HG02870 (cell line): Measurements from ENCODE around the gene DRAXIN.

Experiments used
- ATAC-seq: cut with Tn5 transposase; IDR thresholded peaks from one replicate; pipeline ENCODE4 v1.9.1; 2021; ENCODE audit warnings: mild to moderate bottlenecking, moderate library complexity; ENCODE audit not compliant: unreplicated experiment

Gene DRAXIN

DNA sequence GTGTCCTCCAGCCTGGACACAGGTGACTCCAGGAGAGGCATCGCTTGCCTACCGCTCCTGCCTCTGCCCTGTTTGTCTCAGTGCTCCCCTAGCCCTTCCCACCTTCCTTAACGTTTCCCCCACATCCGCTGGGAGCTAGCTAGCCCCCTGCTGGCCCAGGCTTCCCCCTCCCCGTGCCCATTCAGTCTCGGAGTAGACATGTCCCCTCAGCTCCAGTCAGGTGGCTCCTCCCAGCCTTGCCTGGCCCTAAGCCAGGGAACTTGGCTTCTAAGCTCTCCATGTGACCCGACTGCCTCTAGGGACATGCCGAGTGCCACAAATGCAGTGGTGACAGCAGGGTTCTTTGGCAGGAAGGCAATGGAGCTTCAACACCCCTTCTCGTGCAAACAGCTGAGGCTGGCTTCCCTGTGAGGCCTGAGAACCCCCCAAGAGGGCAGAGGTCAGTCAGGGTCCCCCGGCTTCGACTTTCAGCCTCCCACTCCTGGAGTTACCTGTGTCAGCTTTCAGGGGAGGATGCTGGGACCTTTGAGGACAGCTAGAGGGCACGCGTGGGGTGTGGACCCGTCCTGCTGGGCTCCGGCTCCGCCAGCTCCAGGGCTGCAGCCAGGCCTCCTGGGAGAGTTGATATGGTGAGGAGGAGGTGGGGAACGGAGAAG is 16.2 kb downstream of the DRAXIN start:
- no peak for ATAC-seq

DNA sequence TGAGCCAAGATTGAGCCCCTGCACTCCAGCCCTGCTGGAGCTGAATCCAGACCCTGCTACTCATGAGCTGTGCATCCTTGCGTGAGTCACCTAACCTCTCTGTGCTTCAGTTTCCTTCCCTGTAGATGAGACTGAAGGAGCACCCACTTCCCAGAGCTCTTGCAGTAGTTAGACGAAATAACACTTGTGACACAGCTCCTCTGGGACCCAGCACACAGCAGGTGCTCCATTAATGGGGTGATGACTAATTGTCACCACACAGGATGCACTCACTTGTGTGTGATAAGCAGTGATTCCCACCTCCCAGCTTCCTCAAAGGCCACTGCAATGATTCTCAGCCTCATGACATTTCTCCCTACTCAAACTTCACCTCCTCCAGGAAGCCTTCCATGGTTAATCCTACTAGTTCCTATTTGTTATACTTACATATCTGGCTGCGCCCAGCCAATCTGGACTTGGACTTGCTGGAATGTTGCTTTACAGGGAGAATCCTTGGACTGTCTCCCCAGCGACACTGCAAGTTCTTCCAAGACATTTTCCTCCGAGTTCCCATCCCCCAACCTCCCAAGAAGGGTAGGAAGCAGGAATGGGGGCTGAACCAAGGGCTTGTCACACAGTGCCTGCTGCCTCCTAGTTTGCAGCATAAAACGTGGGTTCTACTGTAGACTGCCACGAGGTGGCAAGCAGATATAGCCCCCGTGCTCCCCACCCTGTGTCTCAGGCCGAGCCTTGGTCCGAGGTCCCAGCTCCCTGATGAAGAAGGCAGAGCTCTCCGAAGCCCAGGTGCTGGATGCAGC is 17.2 kb downstream of the DRAXIN start:
- ATAC-seq: no peak

DNA sequence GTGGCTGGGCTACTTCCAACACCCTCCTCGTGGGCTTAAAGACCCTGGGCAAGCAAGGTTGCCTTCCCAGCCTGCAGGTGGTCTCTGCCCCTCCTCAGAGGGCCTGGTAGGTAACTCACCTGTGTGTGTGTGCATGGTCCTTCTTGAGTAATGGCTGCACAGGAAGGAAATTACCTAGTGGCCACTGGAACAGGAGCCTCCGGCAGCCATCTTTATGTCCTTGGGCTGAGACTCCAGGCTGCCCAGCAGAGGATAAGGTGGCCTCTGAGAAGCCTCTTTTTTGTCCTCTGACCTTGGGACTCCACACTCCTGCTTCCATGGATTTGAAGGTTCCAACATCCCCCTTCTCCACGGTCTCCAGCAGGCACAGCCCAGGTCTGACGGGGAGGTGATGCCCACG is 20.0 kb downstream of the DRAXIN start:
- no peak for ATAC-seq

DNA sequence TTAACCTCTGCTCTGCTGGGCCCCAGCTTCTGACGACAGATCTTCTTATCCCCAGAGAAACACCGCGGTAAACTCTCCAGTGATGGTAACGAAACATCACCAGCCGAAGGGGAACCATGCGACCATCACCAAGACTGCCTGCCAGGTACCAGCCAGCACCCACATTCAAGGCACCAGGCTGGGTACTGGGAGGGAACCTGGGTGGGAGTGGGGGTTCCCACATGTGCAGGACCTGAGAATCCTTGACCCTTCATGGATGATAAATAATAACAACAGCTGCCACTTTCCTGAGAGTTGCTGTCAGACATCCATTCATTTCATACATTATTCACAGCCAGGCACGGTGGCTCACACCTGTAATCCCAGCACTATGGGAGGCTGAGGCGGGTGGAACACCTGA is 20.8 kb downstream of the DRAXIN start:
- no peak for ATAC-seq

DNA sequence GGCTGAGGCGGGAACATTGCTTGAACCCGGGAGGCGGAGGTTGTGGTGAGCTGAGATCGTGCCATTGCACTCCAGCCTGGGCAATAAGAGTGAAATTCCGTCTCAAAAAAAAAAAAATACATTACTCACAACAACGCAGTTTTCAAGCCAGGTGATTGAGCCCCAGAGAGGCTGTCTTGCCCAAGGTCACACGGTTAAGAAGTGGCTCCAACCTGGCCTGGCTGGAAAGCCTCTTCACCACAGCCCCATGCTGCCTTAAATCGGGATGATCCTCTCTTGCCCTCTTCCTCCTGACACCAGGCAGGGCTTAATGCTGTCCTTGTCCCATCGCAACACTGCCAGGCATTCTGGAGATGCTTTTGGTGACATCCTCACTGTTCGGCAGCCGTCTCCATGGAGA is 21.6 kb downstream of the DRAXIN start:
- no peak for ATAC-seq

DNA sequence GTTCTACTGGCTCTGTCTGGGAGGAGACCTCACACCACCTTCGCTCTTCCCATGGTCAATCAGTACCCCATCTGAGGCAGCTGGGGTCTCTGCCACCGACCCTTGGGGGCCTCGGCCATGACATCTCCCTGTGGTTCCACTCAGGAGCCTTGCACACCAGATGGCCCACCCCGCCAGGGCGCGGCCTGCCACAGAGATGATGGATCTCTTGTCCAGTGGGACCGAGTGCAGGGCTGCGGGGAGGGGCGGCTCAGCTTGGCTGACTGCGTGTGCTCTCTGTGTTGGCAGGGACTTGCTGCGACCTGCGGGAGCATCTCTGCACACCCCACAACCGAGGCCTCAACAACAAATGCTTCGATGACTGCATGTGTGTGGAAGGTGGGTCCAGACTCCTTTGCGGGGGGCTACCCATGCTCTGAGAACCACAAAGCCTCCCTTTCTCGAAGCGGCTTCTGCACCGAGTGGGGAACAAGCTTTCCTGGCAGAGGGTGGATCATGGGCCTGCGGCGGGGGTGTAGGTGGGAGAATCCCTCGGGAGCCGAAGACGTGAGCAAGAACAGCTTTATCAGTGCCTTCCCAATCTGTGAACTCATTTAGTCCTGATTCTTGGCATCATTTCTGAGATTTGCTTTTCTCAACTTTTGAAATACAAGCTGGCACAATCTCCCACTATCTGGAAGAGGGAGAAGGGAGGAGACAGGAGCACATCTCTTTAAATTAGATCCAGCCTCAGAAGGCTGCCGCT is 23.5 kb downstream of the DRAXIN start:
- no peak for ATAC-seq

DNA sequence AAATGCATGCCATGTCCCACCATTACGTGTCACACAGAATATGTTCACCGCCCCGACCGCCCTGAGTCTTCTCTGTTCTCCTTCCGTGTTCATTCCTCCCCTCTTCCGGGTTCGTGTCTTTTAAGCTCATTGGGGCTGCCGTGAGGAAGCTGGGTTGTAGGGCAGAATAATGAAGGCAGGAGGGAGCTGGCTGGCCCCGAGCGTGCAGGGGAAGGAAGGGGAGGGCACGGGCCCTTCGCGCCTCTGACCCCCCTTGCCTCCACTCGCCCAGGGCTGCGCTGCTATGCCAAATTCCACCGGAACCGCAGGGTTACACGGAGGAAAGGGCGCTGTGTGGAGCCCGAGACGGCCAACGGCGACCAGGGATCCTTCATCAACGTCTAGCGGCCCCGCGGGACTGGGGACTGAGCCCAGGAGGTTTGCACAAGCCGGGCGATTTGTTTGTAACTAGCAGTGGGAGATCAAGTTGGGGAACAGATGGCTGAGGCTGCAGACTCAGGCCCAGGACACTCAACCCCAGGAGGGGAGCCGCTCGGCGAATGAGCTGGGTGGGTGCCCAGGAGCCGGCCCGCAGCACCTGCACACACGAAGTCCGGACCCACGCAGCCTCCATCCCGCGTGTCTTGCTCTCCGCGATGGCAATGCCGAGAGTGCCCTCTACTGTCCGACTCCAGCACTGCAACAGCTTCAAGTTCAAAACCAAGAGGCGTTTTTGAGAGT is 28.0 kb downstream of the DRAXIN start:
- ATAC-seq: peak; percentile 48

DNA sequence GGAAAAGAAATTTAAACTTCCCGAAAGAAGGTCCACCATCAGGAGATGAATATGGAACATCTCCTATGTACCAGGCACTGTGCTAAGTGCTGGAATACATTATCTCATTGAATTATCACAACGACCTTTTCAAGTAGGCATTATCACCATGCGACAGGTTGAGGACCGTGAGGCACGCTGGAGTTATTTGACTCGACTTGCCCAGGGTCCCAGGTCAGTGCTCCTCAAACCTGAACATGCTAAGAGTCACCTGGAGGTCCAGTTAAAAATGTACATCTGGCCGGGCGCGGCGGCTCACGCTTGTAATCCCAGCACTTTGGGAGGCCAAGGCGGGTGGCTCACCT is 28.5 kb downstream of the DRAXIN start:
- no peak for ATAC-seq

DNA sequence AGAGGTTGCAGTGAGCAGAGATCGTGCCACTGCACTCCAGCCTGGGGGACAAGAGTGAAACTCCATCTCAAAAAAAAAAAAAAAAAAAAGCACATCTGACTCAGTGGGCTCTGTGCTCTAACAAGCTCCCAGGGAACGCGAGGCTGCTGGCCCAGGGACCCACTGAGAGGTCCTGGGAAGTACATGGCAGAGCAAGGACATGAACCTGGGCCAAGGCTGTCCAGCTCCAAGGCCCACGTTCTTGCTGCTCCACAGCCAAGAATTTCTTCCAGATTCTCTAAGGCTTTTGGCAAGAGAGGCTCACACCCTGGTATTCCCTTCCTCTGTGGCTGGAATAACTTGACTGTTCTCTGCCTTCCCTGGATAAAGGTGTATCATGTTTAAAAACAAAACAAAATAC is 29.0 kb downstream of the DRAXIN start:
- ATAC-seq: no peak

DNA sequence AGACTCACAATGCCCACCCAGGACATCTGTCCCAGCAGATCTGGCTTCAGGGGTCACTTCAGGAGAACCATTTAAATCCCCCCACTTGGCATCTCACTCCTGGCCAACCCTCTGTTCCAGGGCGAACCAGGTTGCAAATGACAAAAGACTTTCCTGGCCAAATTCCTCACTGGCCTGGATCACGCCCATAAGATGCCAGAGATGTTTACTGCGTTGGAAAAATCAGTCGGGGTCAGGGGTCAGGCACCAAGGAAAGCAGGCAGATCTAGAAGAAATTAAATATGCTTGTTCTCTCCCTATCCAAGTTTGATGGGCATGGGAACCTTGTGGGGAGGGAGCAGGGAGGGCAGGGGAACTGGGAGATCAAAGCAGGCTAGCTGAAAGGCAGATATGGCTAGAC is 29.8 kb downstream of the DRAXIN start:
- ATAC-seq: no peak

DNA sequence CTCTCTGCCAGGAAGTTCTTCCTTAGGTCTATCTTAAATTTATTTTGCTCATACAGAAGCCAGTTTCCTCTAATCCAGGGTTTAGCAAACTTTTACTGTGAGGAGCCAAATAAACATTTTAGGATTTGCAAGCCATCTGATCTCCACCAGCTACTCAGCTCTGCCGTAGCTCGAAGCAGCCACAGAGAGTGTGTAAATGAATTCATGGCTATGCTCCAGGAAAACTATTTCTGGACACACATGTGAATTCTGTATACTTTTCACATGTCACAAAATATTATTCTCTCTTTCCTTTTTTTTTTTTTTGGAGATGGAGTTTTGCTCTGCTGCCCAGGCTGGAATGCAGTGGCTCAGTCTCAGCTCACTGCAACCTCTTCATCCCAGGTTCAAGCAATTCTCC is 31.0 kb downstream of the DRAXIN start:
- ATAC-seq: no peak

DNA sequence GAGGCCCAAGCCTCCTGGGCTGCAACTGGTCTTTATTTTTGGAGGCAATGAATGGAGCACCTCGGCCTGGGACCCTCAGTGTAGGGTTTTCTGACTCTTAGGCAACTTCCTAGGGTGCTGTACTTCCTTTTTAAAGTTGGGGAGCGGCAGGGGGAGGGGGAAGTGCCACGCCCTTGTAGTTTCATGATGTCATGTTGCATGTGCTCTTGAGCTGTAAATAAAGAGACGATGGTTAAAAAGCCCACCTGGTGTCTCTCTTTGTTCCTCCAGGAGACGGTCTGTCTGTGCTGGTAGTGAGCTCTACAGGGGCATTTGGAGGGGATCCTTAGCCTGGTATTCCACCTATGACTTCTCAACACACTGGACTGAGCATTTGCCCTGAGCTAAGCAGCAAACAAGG is 34.1 kb downstream of the DRAXIN start:
- ATAC-seq: no peak

DNA sequence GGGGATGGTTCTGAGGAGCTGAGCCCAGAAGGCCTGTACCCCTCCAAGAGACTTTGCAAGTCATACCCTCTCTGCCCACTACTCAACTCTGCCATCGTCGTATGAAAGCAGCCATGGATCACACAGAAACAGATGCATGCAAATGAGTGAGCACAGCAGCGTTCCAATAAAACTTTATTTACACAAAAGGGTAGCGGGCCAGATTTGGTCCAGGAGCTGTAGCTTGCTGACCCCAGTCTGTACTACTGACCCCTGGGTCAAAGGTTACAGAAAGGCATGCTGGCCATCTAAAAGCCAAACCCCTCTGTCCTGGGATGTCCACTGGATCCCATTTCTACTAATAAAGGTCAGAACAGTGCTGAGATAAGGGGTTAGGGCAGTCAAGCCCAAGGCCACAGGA is 35.6 kb downstream of the DRAXIN start:
- no peak for ATAC-seq

DNA sequence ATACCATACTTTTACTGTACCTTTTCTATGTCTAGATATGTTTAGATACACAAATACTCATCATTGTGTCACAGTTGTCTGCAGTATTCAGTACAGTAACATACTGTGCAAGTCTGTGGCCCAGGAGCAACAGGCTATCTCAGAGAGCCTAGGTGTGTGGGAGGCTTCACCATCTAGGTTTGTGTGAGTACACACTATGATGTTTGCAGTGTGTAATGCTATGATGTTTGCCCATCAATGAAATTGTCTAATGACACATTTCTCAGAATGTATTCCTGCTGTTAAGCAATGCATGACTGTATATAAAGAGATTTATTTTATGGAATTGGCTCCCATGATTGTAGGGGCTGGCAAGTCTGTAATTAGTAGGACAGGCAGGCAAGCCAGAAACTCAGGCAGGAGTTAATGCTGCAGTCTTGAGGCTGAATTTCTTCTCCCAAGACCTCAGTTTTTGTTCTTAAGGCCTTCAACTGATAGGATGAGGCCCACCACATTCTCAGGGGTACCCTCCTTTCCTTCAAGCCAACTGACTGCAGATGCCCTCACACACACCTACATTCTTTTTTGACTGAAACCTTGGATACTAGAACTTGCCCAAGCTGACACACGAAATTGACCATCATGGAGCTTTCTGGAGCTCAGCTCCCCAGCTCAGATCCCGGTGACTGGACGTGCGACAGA is 36.8 kb downstream of the DRAXIN start:
- no peak for ATAC-seq

DNA sequence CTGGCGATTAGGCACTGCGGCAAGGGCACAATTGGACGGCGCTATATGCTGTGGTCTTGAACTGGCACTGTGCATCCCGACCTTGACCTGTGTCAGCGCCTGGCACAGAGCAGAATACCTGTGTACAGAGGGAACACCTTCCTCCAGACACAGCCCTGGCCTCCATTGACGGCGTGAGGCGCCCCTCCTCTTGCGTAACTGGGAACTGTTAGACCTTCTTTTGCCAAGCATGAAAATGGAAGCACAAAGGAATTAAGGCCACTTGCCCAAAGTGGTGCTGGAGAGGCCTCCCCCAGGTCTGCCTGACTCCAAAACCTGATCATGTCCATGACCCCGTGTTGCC is 37.6 kb downstream of the DRAXIN start:
- ATAC-seq: no peak

DNA sequence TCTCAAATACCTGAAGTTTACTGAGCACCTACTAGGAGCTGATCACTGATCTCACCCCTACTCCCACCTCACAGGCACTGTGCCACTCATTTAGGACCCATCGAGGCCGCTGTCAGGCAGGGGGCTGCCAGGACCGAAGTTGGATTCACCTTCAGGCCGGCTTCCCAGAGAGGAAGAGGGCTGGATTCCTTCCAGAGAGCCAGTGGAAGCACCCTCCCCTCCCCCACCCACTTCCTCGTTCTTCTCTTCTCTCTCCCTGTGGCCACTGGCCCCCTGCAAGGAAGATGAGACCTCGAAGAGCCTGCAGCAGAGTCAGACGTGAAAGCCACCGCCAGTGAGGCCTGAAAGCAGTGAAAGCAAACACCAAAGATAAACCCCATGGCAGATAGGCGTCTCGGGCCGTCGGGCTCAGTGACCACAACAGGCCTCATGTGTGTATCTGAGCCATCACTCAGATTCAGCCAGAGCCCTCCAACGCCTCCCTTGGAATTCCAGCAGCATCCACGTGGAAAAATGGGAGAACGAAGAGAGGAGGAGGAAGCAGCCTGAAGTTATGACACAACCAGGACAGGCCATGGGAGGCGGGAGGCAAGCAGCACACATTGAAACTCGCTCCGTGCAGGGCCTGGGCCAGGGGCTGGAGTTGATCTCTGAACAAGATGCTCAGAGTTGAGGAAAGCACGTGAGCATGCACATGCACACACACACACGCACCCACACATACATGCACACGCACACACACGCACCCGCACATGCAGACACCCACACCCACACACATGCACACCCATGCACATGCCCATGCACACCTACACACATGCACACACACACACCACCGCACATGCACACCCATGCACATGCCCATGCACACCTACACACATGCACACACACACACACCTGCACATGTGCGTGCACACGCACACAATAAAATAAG is 38.3 kb downstream of the DRAXIN start:
- no peak for ATAC-seq

DNA sequence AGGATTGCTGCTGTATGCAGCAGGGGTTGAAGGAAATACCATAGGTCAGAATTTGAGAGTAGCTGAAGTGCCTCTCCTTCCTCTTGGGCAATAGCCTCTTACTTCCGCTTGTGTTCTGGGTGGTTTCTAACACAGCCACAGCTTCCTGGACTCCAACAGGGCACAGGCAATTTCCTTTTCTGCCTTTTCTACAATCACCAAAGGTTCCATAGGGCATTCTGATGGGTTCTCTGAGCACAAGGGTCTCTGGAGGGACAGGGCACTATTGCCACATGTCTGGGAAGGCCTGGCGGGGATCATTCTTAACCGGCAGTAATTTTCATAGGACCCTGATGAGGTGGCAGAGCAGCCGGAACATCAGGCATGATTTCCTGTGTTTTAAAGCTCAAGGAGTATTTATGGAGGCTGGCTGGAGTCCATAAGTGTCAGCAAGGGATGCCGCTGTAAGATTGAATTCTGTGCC is 39.0 kb downstream of the DRAXIN start:
- ATAC-seq: no peak

DNA sequence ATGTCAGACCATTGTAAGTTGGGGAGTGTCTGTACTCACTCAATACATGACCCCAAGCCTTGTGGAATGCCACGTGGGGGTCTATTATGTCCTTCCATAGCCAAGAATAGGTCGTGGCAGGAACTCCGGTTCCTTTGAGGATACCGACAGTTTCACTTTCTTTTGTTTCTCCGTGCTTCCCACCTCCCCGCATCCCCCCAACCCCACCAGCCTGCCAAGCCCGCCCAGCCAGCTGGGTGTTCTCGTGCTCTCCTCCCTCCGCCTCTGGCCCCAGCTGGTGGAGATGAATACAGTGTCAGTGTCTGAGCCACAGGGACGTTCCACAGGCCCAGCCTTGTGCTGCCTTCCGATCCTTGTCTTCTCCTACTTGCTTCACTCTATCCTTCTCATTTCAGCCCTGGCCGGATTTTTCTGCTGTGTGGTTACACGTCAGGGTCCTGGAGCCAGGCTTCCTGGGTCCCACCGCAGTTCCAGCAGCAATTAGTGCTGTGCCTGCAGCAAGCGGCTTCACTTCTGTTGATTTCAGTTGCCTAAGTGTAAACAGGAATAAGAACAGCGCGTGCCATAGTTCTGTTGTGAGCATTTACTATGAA is 40.3 kb downstream of the DRAXIN start:
- ATAC-seq: no peak

DNA sequence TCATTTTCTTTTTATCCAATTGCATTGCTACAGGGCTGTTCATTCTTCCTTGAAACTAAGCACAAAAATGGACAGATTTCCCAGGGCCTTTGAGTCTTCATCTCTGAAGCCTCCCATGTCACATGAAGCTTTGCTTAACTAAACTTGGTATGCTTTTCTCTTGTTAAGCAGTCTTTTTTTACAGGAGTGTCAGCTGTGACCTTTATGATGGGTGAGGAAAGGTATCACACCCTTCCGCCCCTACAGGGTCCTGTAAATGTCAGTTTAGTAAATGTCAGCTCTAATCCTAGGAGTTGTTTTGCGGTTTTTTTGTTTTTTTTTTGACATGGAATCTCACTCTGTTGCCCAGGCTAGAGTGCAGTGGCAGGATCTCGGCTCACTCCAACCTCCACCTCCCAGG is 41.8 kb downstream of the DRAXIN start:
- no peak for ATAC-seq

DNA sequence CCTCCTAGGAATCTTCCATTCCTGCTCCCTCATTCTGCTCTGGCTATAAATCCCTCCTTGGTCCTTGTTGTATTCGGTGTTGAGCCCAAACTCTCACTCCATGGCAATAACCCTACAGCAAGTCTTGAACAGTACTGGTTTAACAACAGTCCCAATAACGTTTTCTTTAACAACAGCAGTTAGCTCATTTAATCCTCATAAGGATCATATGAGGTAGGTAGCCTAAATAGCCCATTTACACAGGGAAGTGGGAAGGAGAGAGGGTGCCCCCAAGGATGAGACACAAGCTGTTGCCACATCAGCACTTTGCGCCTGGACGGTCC is 44.0 kb downstream of the DRAXIN start:
- no peak for ATAC-seq
